GM12874 (cell line): ENCODE measurements around the gene EFNA2.

Experiments used
- CTCF ChIP-seq: IDR thresholded peaks from 2 replicates; pipeline ENCODE4 v1.5.1; 2011; ENCODE audit warnings: low read depth, mild to moderate bottlenecking, control low read depth, low read length, moderate library complexity; ENCODE audit not compliant: insufficient read depth

Gene EFNA2

GRCh38 chr19:1278074-1278473 lies 7.6 kb upstream of the EFNA2 start:
- no peak for TF ChIP-seq CTCF

GRCh38 chr19:1278713-1279660 lies 6.7 kb upstream of the EFNA2 start:
- no peak for TF ChIP-seq CTCF

- TF ChIP-seq CTCF = peak; percentile 99
Observed at GRCh38 chr19:1279782-1280341, 5.8 kb upstream of the EFNA2 start.

GRCh38 chr19:1280636-1281568 lies 4.8 kb upstream of the EFNA2 start:
- TF ChIP-seq CTCF = no peak

DNA sequence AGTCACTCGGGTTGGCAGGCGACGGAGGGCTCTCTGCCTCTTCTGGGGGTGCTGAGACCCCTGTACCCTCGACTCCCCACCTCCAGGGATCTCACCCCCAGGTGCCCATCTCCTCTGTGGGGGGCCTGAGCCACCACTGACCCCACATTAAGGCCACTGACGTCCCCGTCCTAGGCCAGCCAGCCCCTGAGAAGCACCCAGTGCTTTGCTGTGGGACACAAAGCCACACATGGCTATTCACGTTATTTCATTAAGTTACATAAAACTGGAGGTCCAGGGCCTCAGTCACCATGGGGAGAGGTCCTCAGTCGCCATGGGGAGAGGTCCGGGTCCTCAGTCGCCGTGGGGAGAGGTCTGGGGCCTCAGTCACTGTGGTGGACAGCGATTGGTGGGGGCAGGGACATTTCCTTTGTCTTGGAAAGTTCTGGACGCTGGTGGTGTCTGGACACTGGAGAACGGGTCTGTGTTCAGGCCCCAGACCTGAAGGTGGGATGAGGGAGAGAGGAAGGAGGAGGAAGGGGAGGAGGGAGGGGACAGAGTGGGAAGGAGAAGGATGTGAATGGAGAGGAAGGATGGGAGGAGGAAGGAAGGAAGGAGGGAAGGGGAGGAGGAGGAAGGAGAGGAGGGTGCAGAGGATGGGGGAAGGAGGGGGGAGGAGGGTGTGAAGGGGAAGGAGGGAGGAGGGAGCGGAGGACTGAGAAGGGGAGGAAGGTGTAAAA lies 3.9 kb upstream of the EFNA2 start:
- no peak for TF ChIP-seq CTCF

DNA sequence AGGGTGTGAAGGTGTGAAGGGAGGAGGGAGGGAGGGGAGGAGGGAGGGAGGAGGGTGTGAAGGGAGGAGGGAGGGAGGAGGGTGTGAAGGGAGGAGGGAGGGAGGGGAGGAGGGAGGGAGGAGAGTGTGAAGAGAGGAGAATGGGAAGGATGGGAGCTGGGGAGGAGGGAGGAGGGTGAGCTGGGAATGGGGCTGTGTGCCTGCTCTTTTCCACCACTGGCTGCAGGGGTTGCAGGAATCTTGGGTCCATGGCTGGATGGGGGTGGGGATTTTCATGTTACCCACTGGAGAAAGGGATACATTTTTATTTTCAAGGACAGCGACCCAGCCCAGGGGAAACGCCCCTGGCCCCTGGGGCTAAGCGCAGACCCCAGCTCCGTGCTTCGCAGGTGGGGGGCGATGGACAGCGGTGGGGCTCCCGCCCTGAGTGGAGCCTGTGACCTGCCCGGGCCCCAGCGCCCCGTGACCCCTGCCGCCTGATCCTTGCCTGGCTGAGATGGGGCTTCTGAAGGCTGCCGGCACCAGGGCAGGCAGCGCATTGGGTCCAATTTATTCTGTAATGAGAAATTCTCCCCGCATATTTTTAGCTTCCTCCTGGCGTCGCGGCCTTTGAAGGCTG lies 3.0 kb upstream of the EFNA2 start:
- TF ChIP-seq CTCF = no peak
